SK-N-MC (cell line): Measurements from ENCODE around the gene TSPAN15.

ENCODE experiments used
- EZH2 ChIP-seq: fragments of 200-600 bp; sonication (generic); IDR thresholded peaks from one replicate; pipeline ENCODE4 v1.6.1; 2017; ENCODE audit warnings: antibody characterized with exemption
- FOXP2 ChIP-seq: optimal IDR thresholded peaks from 2 replicates; pipeline ENCODE3; 2011; ENCODE audit warnings: mild to moderate bottlenecking, moderate library complexity; ENCODE audit not compliant: insufficient read depth; ENCODE audit errors: extremely low read length, control extremely low read depth
- POLR2AphosphoS5 ChIP-seq: IDR thresholded peaks from 2 replicates; pipeline ENCODE4 v1.6.1; 2012; ENCODE audit warnings: mild to moderate bottlenecking, low read depth, low read length, borderline replicate concordance

DNA sequence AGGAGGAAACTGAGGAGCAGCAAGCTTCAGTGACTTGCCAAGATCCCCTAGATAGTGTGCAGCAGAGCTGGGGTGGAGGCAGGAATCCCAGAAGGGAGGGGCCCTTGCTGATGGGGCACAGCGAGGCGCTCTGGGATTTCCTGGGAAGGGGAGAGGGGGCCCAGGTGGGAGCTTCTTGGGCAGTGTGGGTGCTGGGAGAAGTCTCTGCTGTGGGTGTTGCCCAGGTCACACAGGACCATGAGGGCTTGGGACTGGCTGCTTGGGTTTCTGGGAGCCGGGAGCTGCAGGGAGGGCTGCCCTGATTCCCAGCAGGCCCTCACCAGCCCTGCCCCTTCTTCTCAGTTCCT is 55.2 kb downstream of the TSPAN15 start:
- TF ChIP-seq POLR2AphosphoS5 (no peak), EZH2 (no peak), FOXP2 (no peak)
